ENCODE results near the gene ABI1. TPM values are rescaled to one million over a fixed set of nuclear protein-coding genes. Genes with fewer than 3 reads are reported as not detected.

ABI1 gene
- total and polyA plus RNA-seq, 7 donors, result 13.9 to 33.8 (median 29.7) TPM

DNA sequence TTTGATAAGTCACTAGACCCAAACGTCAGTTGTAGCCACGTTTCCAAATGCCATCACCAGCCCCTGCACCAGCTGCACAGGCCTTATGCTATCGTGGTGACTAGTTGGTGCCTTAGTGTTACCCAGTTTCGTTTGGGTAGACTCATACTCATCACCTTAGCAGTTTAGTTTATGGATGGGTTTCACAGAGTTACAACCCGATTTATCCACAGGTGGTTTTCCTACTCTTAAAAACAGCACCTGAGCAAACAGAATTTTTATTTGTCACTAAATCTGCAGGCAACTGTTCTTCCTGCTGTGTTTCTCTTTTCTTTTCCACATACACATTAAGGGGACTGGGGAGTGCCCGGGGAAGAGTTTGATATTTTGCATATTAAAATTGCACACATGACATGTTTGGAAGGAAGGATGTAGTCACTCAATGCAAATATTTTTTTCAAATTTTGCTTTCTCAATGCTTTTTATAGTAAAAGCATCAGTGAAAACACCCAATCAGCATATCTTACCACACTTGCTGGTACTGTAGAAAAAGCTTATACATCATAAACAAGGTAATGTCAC is 121.6 kb downstream of the ABI1 start:
- peaks cover 15 to 83% of the 10 kb centered on the region in 2 donors for H3K36me3 ChIP-seq (ENCODE audit: insufficient read depth in 1 of 2, low read depth in 1 of 2)
- ATAC-seq, result no peak

DNA sequence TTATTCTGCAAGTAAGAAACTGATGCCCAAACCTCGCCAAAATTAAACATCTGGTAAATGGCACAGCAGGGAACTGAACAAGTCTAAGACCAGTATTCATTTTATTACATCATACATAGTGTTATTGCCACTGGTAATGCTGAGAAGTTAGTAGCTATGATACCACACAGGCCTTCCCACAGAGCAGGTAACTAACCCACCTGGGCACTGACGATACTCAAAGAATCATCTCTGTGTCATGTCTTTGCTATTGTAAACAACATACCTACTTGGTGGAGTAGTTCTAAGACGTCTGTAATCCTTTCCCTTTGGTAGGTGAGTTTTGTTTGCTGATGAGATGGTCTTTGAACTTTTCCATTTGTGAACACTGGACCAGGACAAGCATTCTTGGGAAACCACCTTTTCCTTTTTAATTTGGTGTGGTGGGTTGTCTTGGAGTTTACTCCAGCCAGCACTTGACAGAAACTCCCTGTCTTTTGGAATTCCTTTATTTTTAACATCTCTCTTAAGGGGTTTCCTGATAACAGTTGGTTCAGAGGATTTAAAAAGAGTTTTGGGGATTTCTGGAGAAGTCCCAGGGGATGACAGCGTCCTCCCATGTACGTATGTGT is 122.4 kb downstream of the ABI1 start:
- Histone ChIP-seq H3K9me3 (no peaks in the 10 kb centered on the region), H3K27ac (no peak overlapping the region), H3K4me3 (no peak overlapping the region), H3K36me3 (ENCODE audit: insufficient read depth in 1 of 2, low read depth in 1 of 2) (peaks cover 10 to 80% of the 10 kb centered on the region in 2 donors), H3K4me1 (no peaks in the 10 kb centered on the region), H3K27me3 (ENCODE audit: insufficient read depth in 3 of 3, low read length in 2 of 3) (no peaks in the 10 kb centered on the region)
- TF ChIP-seq, protein P1, sequence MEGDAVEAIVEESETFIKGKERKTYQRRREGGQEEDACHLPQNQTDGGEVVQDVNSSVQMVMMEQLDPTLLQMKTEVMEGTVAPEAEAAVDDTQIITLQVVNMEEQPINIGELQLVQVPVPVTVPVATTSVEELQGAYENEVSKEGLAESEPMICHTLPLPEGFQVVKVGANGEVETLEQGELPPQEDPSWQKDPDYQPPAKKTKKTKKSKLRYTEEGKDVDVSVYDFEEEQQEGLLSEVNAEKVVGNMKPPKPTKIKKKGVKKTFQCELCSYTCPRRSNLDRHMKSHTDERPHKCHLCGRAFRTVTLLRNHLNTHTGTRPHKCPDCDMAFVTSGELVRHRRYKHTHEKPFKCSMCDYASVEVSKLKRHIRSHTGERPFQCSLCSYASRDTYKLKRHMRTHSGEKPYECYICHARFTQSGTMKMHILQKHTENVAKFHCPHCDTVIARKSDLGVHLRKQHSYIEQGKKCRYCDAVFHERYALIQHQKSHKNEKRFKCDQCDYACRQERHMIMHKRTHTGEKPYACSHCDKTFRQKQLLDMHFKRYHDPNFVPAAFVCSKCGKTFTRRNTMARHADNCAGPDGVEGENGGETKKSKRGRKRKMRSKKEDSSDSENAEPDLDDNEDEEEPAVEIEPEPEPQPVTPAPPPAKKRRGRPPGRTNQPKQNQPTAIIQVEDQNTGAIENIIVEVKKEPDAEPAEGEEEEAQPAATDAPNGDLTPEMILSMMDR (IDR thresholded peaks at IDR 0.05), result no peak
- intact Hi-C loops (cut with DNase I), result no loop called here
- no peak for ATAC-seq
- no peak for DNase-seq
- 81 to 90% (median 88%) methylated on average over 5 of the region's 5 CpGs for WGBS, 3 donors

More for the DNA sequence above, 121.6 kb downstream of the ABI1 start:
- H3K4me1 ChIP-seq, result no peaks in the 10 kb centered on the region
- intact Hi-C loops (cut with DNase I), result no loop called here
- no peak for DNase-seq
- no peaks in the 10 kb centered on the region for H3K27me3 ChIP-seq (ENCODE audit: insufficient read depth in 3 of 3, low read length in 2 of 3)
- no peak overlapping the region for H3K27ac ChIP-seq
- WGBS, 3 donors, result 74 to 80% (median 78%) methylated on average over 6 of the region's 6 CpGs
- H3K4me3 ChIP-seq, result no peak overlapping the region
- no peaks in the 10 kb centered on the region for H3K9me3 ChIP-seq
- TF ChIP-seq, protein P1 (IDR thresholded peaks at IDR 0.05), result no peak

DNA sequence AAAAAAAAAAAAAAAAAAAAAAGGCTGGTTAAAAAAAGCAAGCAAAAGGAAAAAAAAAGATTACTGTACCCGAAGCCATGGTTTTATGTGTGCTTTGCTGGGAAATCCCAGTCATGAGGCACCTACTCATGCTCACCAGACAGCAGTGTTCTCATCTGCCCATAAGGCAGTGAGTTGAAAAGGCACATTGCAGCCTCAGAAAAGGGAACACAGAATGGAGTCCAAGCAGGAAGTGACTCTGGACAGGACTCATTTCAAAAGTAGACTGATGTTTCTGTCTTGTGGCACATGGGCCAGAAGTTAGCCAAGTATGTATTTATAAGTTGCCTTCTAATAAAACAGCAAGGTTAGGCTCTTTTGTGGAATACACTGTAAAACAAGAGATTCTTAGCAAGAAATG is 123.0 kb downstream of the ABI1 start:
- H3K9me3 ChIP-seq, result no peaks in the 10 kb centered on the region
- no peak overlapping the region for H3K27ac ChIP-seq
- intact Hi-C loops (cut with DNase I), result no loop called here
- no peaks in the 10 kb centered on the region for H3K4me1 ChIP-seq
- DNase-seq (no peak), ATAC-seq (no peak)
- H3K27me3 ChIP-seq (ENCODE audit: insufficient read depth in 3 of 3, low read length in 2 of 3), result no peaks in the 10 kb centered on the region
- no peak overlapping the region for H3K4me3 ChIP-seq
- TF ChIP-seq, protein P1 (IDR thresholded peaks at IDR 0.05), result no peak
- WGBS, 3 donors, result 46 to 64% (median 55%) methylated on average over 1 of the region's 1 CpG
- H3K36me3 ChIP-seq (ENCODE audit: insufficient read depth in 1 of 2, low read depth in 1 of 2), result peaks cover 10 to 73% of the 10 kb centered on the region in 2 donors

DNA sequence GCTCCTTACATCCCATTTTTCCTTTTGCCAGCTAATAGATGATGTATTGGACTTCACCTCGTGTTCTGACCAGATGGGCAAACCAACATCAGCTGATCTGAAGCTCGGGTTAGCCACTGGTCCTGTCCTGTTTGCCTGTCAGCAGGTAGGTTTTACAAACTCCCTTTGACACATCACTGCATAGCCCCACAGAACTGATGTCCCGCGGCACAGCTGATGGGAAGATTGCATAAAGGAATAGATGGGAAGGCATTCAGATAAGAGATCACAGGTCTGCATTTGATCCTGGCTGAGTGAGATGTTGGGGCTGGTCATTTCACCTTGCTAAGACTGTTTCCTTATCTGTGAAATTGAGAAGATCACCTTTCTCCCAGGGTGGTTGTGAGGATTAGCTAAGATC is 125.3 kb downstream of the ABI1 start:
- Histone ChIP-seq H3K4me1 (no peaks in the 10 kb centered on the region), H3K27ac (no peak overlapping the region), H3K9me3 (no peaks in the 10 kb centered on the region), H3K27me3 (ENCODE audit: insufficient read depth in 3 of 3, low read length in 2 of 3) (no peaks in the 10 kb centered on the region), H3K36me3 (ENCODE audit: insufficient read depth in 1 of 2, low read depth in 1 of 2) (peaks cover 7 to 72% of the 10 kb centered on the region in 2 donors), H3K4me3 (no peak overlapping the region)
- no peak for DNase-seq
- intact Hi-C loops (cut with DNase I), result no loop called here
- no peak for ATAC-seq
- TF ChIP-seq, protein P1 (IDR thresholded peaks at IDR 0.05), result no peak
- WGBS, 3 donors, result 95 to 100% (median 98%) methylated on average over 4 of the region's 4 CpGs
